NK-92 (cell line): ENCODE results near the gene PNKP.

Source experiments
- DNase-seq: peaks from one replicate; lab custom pipeline; 2025; ENCODE audit not compliant: unreplicated experiment; lab: John Stamatoyannopoulos, UW

Gene PNKP

DNA sequence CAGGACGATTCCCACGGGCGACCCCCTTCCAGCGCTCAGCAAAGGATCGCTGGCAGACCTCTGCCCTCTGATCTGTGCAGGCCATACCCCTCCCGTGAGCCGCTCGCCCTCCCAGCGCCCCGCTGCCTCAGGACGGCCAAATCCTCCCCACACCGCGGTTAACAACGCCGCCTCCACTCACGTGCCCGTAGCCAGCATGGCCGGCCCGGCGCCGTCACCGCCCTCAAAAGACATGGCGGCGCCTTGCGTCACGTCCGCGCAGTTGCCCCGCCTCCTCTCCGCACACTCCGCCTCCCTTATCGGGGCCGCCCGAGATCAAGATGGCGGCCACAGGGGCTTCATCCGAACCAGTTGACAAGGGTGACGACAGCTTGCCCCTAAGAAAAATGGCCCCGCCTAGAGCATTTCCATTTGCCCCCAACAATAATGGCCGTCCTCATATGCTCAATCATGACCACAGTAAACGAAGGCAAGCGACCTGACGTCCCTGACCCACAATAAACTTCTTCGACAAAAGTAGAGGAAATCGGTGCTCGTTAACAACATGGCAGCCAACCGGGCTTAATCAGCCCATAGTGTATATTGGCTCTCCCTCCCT is 9.1 kb upstream of the PNKP start:
- DNase-seq: peak; percentile 63

DNA sequence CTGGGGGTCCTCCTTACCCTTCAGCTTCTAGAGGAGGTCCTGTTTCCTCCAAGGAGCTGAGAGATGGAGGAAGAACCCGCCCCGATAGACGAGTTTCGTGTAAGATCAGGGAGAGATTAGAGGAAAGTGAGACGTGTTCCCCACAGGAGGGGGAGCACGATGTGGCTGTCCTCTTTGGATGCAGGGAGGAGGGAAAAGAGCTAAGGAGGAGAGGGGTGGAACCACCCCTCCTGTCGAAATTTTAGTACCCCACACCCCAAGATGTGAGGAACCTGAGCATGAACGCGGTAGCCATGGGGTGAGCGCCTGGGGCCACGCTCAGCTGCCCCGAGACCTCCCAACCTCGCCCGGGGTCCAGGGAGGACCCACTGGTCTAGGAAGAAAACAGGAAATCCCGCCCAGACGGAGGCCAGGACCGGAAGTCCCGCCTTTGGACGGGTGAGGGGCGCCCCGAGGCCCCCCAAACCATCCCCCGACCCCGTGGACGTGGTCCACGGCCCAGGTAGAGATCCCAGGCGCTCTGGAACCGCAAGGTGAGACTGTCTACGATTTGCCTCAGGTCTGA is 8.6 kb upstream of the PNKP start:
- no peak for DNase-seq

DNA sequence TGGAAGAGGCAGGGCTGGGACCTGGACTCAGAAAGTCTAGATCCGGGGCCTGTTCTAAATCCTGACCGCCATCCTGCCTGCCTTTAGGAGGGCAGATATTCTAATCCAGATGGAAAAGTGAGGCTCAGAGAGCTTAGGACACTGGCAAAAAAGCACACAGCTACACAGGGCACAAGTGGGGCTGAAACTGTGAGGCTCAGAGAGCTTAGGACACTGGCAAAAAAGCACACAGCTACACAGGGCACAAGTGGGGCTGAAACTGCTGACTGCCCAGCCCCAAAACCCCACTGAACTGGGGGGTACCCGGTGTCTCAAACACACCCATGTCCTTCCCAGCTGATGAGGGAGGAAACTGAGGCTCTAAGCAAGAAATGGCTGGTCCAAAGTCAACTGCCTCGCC is 7.8 kb upstream of the PNKP start:
- DNase-seq: no peak

DNA sequence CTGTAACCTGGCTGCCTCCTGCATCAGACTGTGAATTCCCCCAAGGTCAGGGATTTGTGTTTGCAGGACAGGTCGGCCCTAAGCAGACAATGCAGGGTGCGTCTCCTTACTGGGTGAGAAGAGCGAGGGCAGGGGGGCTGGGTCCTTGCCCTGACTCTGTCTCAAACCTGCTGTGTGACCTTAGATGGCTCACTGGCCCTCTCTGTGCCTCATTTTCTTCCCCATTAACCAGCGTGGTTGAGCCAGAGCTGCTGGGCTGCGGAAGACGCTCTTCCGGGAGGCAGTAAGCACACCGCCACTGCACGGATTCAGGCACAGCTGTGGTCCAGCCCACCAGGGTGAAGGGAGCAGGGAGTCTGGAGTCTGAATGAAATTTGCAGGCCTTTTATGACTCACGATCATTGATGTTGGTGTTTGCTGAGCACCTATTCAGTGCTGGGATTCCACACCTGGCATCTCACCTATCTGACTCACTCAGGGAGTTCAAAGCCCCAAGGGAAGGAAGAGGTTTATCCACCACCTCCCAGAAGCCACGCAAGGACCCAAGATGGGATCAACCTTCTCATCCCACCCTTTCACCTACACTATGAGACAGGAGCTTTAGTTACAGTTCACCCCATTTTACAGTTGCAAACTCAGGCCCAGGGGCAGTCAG is 7.3 kb upstream of the PNKP start:
- no peak for DNase-seq

DNA sequence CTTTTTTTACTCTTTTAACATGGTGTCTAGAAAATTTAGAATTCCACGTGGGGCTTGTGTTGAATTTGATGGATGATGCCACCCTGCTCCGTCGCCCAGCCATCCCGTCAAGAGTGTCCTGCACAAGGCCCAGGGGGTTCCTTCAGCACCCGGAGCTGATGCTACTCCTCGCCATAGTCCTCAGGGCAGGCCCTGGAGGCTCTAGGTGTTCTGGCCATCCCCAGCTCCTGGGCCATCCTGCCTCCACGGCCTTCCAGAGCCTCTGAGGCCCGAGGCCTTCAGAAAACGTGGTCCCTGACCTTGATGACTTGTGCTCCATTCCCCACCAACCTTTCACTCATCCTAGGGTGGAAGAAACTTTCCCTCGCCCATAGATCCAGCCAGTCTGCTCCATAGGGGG is 6.5 kb upstream of the PNKP start:
- DNase-seq: no peak

DNA sequence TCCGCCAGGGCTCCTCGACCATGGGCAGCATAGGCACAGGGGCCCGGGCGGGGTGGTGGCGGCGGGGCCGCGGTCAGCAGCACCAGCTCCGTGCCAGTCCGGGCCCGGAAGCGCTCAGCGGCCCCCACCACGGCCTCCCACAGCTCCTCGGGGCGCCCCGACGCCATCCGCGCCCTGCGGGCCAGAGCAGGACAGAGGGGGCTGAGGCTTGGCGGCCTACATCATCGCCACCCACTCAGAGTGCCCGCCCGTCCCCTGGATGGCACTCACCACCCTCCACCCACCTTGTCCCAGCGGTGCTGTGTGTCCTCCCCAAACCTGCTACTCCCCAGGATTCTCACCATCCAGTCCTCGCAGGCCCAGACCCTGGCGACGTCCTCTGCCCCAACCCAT is 5.7 kb upstream of the PNKP start:
- no peak for DNase-seq

DNA sequence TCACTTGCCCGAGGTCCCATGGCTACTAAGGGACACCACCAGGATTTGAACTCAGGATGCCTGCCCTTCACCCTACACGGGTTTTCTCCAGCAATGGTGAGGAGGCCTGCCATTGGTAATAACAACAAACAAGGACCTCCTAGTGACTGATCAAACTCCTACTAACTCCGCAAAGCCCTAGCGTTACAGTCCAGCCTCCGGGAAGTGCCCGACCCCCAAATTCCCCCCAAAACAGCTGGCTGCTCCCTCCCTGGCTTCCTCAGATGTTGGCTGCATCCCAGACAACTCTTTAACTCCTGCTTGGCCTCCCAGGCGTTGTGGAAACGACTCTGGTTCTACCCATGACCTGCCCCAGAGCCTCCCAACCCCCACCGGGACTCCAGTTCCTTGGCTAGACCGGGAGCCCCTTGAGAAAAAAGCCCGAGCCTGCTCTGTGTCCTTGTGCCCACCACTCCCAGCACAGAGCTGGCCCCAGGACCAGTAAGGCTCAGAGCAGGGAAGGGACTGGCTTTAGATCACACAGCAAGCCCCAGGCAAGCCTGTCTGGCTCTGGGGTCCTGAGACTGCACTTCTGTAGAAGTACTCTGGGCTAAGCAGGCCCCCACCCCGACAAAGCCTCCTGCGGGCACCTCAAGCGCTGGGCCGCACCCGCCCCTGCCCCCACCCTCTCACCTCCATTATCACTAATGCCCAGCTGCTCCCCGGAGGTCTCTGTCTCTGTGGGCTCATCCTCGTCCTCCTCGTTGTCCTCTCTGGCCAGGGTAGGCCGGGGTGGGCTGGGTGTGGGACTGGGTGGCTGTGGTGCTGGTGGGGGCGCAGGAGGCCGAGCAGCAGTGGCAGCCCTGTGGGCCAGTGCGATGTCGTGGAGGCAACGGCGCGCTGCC is 5.1 kb upstream of the PNKP start:
- DNase-seq: no peak

DNA sequence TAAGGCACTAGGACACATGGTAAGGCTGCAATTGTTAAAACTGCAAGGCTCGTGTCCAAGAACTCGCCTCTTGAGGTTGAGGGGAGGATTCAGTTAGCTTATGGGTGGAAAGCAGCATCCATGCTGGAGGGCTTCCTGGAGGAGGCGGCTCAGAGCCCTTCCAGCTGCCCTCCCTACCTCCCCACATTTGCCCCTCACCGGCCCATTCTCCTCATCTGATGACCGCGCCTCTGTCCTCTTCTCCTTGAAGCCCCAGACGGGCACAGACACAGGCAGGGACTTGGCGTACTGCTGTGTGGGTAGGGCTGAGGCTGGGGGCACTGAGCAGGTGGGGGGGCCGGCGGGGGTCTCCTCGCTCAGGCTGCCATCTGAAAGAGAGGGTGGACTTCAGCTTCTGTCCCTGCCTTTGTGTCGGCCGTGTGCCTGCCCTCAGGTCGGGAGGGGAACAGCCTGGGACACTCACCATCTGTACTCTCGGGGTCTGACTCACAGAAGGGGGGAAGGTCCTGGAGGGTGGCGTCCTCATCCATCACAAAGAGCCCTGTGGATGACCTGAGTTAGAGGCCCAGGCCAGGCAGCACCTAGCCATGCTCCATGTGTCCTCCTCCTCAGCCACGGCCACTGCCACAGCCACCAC is 4.1 kb upstream of the PNKP start:
- DNase-seq: no peak

DNA sequence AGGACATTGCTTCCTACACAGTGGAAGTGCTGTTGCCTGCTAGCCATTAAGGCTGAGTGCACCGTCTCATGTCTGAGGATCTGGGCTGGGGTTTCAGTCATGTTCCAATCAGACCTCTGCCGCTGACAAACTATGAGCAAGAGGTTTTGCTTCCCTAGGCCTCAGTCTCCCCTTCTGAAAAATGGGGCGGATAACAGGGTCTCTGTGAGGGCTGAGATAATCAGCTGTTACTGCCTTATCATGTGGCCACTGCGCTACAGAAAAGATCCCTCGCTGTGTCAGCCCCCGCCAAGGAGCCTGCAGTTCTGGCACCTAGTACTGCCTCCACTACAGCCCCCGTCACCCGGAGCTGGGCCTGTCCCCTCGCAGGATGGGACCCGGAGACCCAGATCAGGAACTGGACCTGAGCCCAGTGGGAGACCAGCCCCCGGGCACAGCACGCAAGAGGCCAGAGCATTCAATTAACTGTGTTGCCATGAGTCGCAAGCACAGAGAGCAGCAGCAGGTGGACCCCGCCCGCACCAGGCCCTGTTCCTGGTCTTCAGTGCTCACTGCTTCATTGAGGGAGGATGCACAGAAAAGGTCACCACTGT is 3.0 kb upstream of the PNKP start:
- DNase-seq: no peak

DNA sequence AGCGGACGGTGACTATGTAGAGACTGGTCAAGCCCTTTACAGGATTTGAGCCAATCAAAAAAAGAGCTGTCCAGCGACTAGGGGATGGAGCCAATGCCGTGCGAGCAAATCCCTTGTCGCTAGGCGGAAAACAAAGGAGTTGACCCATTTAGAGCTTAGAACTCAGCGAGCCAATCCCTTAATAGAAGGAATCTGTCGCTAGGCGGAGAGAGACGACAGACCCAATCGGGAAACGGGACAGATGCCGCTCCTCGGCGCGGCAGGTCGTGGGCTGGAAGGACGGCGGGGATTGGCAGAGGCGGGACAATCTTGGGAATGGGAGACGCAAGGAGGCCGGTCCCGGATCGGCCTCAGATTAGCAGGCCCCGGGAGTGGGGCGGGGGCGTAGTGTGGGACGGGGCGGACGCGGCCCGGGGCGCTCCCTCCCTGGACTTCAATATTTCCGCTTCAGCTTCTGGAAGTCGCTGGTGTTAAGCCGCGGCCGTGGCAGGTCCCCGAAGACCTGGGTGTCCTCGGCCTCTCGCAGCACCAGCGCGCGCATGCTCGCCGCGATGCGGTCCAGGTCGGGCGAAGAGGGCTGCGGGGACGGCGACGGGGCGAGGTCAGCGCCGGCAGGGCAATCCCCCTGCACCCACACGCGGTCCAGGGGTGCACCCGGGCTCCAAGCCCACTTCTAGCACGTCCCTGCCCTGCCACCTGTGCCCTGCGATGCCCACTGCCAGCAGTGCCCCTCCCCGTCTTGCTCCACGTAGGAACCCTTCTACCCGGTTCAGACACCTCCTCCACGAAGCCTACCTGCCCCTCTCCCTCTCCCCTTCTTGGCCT is 2.3 kb upstream of the PNKP start:
- DNase-seq: peak; percentile 65

DNA sequence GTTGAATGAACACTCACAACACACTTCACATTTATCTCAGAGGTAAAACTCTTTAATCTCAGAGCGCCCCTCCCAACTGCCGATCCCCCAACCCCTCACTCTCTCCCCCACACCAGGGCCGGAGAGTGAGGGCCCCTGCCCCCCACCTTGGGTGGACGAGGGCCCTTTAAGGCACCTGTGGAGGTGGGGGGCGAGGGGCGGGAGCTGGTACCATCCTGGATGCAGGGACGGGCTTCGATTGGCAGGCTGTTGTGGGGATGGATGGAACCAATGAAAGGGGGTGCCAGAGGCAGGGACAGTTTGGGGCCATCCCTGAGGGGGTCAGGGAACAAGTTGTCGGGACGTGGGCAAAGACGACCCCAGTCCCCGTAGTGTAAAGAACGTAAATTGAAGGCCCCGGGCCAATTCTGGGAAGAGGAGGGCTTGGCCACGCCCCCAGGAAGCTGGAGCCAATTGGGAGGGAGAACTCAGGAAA is 1.7 kb upstream of the PNKP start:
- DNase-seq: no peak

DNA sequence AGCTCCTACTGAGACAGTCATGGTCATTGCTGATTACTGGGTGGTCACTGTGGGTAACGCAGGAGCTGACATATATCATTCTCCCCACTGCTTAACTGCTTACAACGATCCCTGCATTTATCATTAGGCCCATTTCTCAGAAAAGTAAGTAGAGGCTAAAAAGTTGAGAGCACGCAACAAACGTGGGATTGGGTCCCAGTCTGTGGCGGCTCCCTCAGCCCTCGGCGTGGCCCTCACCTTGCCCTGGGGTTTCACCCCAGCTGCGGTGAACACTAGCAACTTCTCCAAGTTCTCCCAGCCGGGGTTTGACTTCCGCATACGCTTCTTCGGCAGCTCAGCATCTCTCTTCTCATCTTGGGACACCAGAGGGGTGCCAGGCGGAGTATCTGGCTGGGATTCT is 2.5 kb downstream of the PNKP start:
- no peak for DNase-seq

DNA sequence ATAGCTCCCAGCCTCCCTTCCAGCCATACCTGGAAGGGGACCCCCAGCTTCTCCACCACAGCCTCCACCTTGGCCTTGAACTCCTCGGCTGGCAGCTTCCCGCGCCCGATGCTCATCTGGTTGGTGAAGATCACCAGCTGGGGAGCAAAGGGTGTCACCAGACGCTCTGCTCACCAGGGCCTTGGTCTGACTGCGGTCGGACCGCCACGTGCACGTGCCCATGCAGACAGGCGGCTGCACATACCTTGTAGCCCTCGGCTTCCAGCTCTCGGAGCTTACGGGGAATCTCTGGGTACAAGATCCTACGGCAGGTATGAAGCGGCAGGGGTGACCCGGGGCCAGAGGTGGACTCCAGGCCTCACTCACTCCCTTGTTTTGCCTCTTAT is 3.4 kb downstream of the PNKP start:
- DNase-seq: no peak

DNA sequence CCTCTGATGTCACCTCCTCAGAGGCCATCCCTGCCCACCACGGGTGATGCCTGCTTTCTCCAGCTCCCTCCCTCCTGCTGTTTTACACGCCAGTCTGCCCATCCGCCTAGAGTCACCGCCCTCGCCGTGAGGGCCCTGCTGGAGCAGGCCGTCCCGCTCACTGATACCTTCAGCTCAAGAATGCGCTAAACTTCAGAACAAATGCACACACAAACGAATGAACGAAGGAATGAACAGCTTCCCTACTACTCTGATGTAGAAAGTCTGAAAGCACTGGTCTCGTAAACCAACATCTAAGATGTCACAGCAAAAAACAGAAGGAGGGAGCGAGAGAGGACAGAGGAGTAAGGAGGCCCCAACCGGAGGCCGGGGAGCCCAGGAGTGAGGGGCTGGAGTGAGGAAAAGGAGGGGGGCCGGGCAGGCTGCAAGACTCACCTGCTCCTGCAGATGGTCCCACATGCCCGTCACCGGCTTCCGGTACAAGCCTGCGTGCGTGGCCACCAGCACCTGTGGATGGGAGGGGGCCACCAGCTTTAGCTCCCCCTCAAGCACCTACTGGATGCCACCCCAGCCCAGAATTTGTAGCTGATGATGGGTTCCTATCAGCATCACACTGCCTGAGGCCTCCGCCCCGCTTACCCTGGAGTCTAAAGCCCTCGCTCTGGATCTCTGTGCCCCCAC is 4.0 kb downstream of the PNKP start:
- DNase-seq: no peak

DNA sequence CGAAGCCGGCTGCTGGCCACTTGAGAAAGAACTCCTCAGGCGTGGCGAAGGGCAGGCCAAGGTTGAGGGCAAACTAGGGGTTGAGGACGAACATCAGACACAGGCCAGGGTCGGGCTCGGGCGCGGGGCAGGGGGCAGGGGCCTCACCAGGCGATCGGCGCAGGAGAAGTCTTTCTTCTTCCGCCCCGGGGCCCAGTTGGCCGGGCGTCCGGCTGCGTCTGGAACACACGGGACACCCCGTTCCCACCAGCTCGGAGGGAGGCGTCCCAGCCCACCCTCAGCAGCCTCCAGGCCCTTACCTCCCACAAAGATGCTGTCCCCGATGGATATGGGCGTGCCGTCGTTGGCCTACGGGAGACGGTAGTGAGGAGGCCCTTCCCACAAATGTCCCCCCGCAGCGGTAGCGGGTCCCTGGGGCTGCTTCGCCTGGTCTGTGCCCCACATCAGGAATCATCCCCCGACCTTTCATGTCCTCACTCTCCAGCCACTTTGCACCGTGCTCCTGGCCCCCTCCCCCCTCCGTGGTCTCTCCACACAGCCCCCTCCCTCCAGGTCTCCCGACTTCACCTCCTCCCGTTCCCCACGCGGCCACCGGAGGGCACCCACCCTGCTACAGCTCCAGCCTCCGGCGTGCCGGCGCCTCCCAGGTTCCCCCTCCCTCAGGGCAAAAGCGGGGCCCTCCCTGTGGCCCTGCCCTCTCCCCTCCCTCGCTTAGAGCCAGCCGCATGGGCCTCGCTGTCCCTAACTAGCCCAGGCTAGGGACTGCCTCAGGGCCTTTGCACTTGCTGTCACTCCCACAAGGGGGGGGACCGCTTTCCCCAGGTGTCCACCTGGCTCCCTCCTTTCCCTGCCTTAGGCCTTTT is 4.8 kb downstream of the PNKP start:
- DNase-seq: no peak

DNA sequence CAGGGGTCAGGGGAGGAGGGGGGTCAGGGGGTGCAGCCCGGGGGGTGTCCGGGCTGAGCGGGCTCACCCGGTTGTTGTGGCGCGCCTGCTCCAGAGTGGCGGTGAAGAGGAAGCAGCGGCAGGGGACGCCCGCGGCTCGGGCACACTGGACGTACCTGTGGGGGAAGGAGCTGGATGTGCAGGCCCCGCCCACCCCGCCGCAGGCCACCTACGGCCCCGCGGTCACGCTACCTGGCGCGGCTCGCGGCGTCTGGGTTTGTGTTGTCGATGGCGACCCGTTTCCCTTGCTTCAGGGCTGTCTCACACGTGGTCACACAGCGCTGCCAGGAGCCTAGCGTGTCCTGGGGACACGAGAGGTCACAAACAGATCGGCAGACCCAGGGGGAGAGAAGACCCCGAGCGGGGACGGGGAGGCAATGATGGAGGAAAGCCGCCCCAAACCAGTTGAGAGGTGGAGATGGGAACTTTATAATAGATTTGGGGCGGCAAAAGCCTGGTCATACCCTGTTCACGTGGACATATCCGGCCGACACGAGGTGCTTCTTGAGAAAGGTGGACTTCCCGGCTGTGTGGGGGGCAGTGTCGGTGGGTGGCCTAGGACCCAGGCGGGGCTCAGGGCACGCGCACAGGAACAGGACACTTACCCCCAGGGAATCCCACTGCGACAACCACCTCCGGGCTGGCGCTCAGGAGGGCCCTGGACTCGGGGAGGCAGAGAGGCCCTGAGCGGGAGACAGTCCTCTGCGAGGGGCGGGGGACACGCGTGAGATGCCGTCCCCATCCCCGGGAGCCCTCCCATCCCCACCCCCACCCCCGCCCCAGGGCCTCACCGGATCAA is 5.6 kb downstream of the PNKP start:
- no peak for DNase-seq

DNA sequence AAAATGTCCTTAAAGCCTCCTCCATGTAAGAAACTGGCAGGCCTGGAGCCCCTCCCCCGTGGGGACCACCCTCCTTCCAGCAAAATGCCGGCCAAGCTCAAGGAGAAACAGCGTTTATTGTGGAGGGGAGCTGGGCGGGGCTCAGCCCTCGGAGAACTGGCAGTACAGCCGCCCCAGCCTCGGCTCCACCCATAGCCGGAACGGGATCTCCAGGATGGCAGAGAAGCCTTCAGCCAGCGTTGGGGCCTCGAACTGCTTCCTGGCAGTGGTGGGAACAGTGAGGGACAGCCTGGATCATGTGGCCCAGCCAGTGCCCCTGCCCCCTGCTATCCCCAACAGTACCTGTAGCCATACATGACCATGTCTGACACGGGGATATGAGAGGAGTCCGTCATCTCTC is 6.3 kb downstream of the PNKP start:
- no peak for DNase-seq
